Measurements from ENCODE around the gene SORL1-AS1.

Gene SORL1-AS1

DNA sequence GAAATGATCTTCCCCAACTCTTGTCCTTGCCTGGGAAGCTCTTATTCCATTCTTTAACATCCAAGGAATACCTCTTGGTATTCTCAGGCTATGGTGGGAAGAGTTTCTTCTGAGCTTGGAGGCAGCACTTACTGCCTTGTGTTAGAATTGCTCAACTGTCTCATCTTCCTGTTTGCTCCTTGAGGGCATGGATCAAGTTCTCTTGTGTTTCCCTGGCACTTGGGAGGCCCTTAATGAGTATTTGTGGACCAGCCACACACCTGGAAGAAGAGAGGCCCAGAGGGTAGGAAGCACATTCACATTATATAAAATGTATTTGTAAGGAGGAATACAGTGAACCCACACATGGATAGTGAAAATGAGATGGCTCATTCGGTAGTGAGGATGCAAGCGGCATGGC lies 3.4 kb upstream of the SORL1-AS1 start:
- ATAC-seq: no peak
- Histone ChIP-seq H3K36me3 (replicated peaks in 1 of 2; ENCODE audit: insufficient read depth in 1 of 2, low read depth in 2 of 2) (no peaks in the 10 kb centered on the region), H3K4me1 (peaks cover 5% of the 10 kb centered on the region), H3K27ac (no peak overlapping the region), H3K27me3 (no peaks in the 10 kb centered on the region), H3K4me3 (no peak overlapping the region), H3K9me3 (no peaks in the 10 kb centered on the region)
- no peak for DNase-seq
- 91 to 95% methylated on average over 2 of the region's 2 CpGs for WGBS, 2 donors
- TF ChIP-seq POLR2A (IDR thresholded peaks at IDR 0.05): no peak
- TF ChIP-seq, protein P1, sequence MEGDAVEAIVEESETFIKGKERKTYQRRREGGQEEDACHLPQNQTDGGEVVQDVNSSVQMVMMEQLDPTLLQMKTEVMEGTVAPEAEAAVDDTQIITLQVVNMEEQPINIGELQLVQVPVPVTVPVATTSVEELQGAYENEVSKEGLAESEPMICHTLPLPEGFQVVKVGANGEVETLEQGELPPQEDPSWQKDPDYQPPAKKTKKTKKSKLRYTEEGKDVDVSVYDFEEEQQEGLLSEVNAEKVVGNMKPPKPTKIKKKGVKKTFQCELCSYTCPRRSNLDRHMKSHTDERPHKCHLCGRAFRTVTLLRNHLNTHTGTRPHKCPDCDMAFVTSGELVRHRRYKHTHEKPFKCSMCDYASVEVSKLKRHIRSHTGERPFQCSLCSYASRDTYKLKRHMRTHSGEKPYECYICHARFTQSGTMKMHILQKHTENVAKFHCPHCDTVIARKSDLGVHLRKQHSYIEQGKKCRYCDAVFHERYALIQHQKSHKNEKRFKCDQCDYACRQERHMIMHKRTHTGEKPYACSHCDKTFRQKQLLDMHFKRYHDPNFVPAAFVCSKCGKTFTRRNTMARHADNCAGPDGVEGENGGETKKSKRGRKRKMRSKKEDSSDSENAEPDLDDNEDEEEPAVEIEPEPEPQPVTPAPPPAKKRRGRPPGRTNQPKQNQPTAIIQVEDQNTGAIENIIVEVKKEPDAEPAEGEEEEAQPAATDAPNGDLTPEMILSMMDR (IDR thresholded peaks at IDR 0.05): no peak
- intact Hi-C loops (cut with DNase I): no loop called here

DNA sequence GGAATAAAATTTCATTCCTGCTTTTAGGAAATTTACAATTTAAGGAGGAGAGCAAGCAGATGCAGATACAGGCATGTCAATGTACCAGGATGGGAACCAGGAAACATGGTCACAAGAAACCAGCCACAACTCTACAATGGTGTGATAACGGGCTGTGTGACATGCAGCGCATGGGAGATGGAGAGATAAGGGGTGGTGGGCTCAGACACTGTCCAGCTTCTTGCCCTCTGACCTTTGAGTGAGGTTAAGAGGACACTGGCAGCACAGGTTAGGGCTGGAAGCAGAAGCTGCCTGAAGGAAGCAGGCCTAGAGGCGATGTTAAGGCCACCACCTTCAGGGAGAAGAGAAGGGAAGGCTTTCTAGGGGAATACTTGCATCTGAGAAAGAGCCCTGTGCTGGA lies 2.3 kb upstream of the SORL1-AS1 start:
- H3K27me3 ChIP-seq: no peaks in the 10 kb centered on the region
- H3K4me1 ChIP-seq: peaks cover 5% of the 10 kb centered on the region
- no peak for TF ChIP-seq POLR2A (IDR thresholded peaks at IDR 0.05)
- TF ChIP-seq, protein P1 (IDR thresholded peaks at IDR 0.05): no peak
- DNase-seq (no peak), ATAC-seq (no peak)
- no peak overlapping the region for H3K4me3 ChIP-seq
- intact Hi-C loops (cut with DNase I): no loop called here
- no peaks in the 10 kb centered on the region for H3K36me3 ChIP-seq (replicated peaks in 1 of 2; ENCODE audit: insufficient read depth in 1 of 2, low read depth in 2 of 2)
- H3K27ac ChIP-seq: no peak overlapping the region
- no peaks in the 10 kb centered on the region for H3K9me3 ChIP-seq
- WGBS, 2 donors: 78 to 90% methylated on average over 3 of the region's 3 CpGs

DNA sequence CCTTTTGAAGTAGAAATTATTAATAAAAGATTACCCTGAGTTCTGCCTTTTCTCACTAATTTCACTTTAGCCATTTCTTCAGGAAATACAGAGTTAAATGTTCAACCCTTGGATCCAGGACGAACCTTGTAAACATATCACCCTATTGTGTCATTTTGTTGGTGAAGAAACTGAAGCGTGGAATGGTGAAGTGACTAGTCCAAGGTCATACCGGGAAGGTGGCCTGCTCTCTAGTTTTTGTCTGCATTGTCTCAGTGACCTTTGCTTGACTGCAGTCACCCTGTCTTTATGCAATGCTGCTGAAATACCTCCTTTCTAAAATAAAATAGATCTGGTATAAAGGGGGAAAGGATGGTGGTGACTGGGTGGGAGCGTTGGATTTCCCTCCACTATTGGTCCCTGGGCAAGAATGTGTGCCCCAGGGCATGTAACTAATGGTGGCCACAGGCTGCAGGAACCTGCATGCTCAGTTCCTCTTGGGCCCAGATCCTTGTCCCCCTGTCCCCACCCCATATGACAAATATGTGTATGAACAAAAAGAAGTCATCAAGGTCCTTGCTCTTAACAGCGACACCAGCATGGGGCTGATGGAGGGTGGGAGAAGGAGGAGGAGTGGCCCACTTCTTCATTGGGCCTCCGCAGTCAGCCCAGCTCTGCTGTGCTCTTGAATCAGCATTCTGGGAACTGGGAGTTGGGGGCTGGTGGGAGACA lies 977 bp upstream of the SORL1-AS1 start:
- 51 to 52% methylated on average over 6 of the region's 6 CpGs for WGBS, 2 donors
- intact Hi-C loops (cut with DNase I): no loop called here
- H3K27ac ChIP-seq: no peak overlapping the region

GRCh38 chr11:121451986-121452608 lies 670 bp downstream of the SORL1-AS1 start, which contains the start of gene SORL1:
TSS of gene SORL1 (plus strand) at chr11:121452314. CDS start at chr11:121452332, 18 bp downstream.
- DNase-seq: peak; percentile 60 to 74 (median 68)
- Histone ChIP-seq H3K27me3 (no peaks in the 10 kb centered on the region), H3K4me3 (peak within 1 kb of the TSS; percentile 2 to 65), H3K27ac (peak within 1 kb of the TSS; percentile 52 to 79 (median 67)), H3K9me3 (no peaks in the 10 kb centered on the region), H3K36me3 (replicated peaks in 1 of 2; ENCODE audit: insufficient read depth in 1 of 2, low read depth in 2 of 2) (no peaks in the 10 kb centered on the region), H3K4me1 (peaks cover 5% of the 10 kb centered on the region)
- TF ChIP-seq POLR2A (IDR thresholded peaks at IDR 0.05): peak; percentile 20 to 45 (median 44)
- TF ChIP-seq, protein P1 (IDR thresholded peaks at IDR 0.05): peak; percentile 17 to 68 (median 51)
- WGBS, 2 donors: 0% methylated on average over 15 to 86 of the region's 89 CpGs
- peak; percentile 91 for ATAC-seq
- intact Hi-C loops (cut with DNase I): no loop called here

More for the DNA sequence above, 977 bp upstream of the SORL1-AS1 start:
- Histone ChIP-seq H3K36me3 (replicated peaks in 1 of 2; ENCODE audit: insufficient read depth in 1 of 2, low read depth in 2 of 2) (no peaks in the 10 kb centered on the region), H3K27me3 (no peaks in the 10 kb centered on the region), H3K9me3 (no peaks in the 10 kb centered on the region), H3K4me1 (peaks cover 5% of the 10 kb centered on the region), H3K4me3 (no peak overlapping the region)
- TF ChIP-seq, protein P1 (IDR thresholded peaks at IDR 0.05): no peak
- no peak for TF ChIP-seq POLR2A (IDR thresholded peaks at IDR 0.05)
- DNase-seq (no peak), ATAC-seq (no peak)
